IMR-90 (cell line): Measurements from ENCODE around the gene BAZ2A. TPM values are rescaled to one million over a fixed set of nuclear protein-coding genes. Genes with fewer than 3 reads are reported as not detected.

Experiments
- ATAC-seq: fragments of 200-7000 bp; cut with Tn5 transposase; 2 replicates; pipeline ENCODE4 v1.9.1; 2020; ENCODE audit warnings: low read depth, mild to moderate bottlenecking, moderate library complexity
- BruUV-seq: library from RNA; stranded (reverse); fragments of 400-500 nt; replicated peaks from 2 replicates; lab custom pipeline; 2021; lab: Mats Ljungman, UMichigan
- CTCF ChIA-PET: fragments of 300-600 bp; formaldehyde crosslinking; extraction: SDS; loops from one replicate; lab custom pipeline; 2021; ENCODE audit warnings: antibody characterized with exemption; lab: Yijun Ruan, JAX
- POLR2A ChIA-PET: fragments of 300-600 bp; sonication (Branson Sonifier 250); formaldehyde crosslinking; loops from one replicate; lab custom pipeline; 2022; ENCODE audit warnings: antibody characterized with exemption; ENCODE audit not compliant: unreplicated experiment; lab: Charles Lee
- DNase-seq: peaks from one replicate; pipeline ENCODE4 v3.0.0; 2013
- H2AFZ ChIP-seq: replicated peaks from 2 replicates; pipeline ENCODE3; 2013; ENCODE audit warnings: low read length, mild to moderate bottlenecking; ENCODE audit not compliant: poor library complexity
- H2AK5ac ChIP-seq: 2 replicates; pipeline ENCODE4 v1.6.1; 2013; ENCODE audit warnings: low read depth, low read length, inconsistent platforms
- H2AK9ac ChIP-seq: replicated peaks from 2 replicates; pipeline ENCODE3; 2013; ENCODE audit warnings: mild to moderate bottlenecking, low read depth, low read length, moderate library complexity; ENCODE audit not compliant: poor library complexity
- H2BK120ac ChIP-seq: 2 replicates; pipeline ENCODE4 v1.6.1; 2013; ENCODE audit warnings: low read depth, low read length, inconsistent platforms
- H2BK15ac ChIP-seq: 3 replicates; pipeline ENCODE4 v1.6.1; 2013; ENCODE audit warnings: low read depth, low read length, inconsistent platforms
- H2BK20ac ChIP-seq: 2 replicates; pipeline ENCODE4 v1.6.1; 2013; ENCODE audit warnings: low read depth, mild to moderate bottlenecking, inconsistent platforms, low read length, moderate library complexity
- H2BK5ac ChIP-seq: 2 replicates; pipeline ENCODE4 v1.6.1; 2013; ENCODE audit warnings: mild to moderate bottlenecking, low read depth, low read length, inconsistent platforms; ENCODE audit not compliant: poor library complexity, severe bottlenecking
- H3K14ac ChIP-seq: replicated peaks from 2 replicates; pipeline ENCODE4 v1.6.1; 2013; ENCODE audit warnings: low read depth, low read length, inconsistent platforms
- H3K18ac ChIP-seq: 2 replicates; pipeline ENCODE4 v1.6.1; 2013; ENCODE audit warnings: low read depth, low read length, control low read depth
- H3K23ac ChIP-seq: 2 replicates; pipeline ENCODE4 v1.6.1; 2013; ENCODE audit warnings: low read depth, low read length, inconsistent platforms
- H3K27ac ChIP-seq: 2 replicates; pipeline ENCODE4 v1.5.1; 2013; ENCODE audit warnings: mild to moderate bottlenecking, control low read depth, low read length; ENCODE audit not compliant: insufficient read depth
- H3K27me3 ChIP-seq: 2 replicates; pipeline ENCODE4 v1.6.1; 2013; ENCODE audit warnings: low read length; ENCODE audit not compliant: control insufficient read depth, insufficient read depth
- H3K36me3 ChIP-seq: 2 replicates; pipeline ENCODE4 v1.6.1; 2013; ENCODE audit warnings: low read length, mixed read lengths; ENCODE audit not compliant: control insufficient read depth, insufficient read depth
- H3K4ac ChIP-seq: 2 replicates; pipeline ENCODE4 v1.6.1; 2013; ENCODE audit warnings: low read depth, low read length, inconsistent platforms
- H3K4me1 ChIP-seq: 2 replicates; pipeline ENCODE4 v1.6.1; 2013; ENCODE audit warnings: low read length, mixed read lengths; ENCODE audit not compliant: control insufficient read depth, insufficient read depth
- H3K4me2 ChIP-seq: 2 replicates; pipeline ENCODE4 v1.6.1; 2013; ENCODE audit warnings: low read depth, mild to moderate bottlenecking, control low read depth, low read length, moderate library complexity
- H3K4me3 ChIP-seq: 2 replicates; pipeline ENCODE4 v1.5.1; 2013; ENCODE audit warnings: low read depth, mild to moderate bottlenecking, control low read depth, low read length, moderate library complexity; ENCODE audit not compliant: insufficient read depth
- H3K56ac ChIP-seq: 2 replicates; pipeline ENCODE4 v1.6.1; 2013; ENCODE audit warnings: low read length, inconsistent platforms; ENCODE audit not compliant: insufficient read depth; ENCODE audit errors: extremely low read depth
- H3K79me1 ChIP-seq, 2 experiments: 2 replicates each; pipeline ENCODE4 v1.6.1; 2013; ENCODE audit warnings: low read length in 2 of 2, inconsistent platforms in 1 of 2, low read depth in 1 of 2
- H3K9ac ChIP-seq: 2 replicates; pipeline ENCODE4 v1.6.1; 2013; ENCODE audit warnings: low read depth, low read length, control low read depth
- H3K9me1 ChIP-seq: 2 replicates; pipeline ENCODE4 v1.6.1; 2013; ENCODE audit warnings: low read length, inconsistent platforms; ENCODE audit not compliant: insufficient read depth
- H3K9me3 ChIP-seq: 2 replicates; pipeline ENCODE4 v1.6.1; 2013; ENCODE audit warnings: low read length; ENCODE audit not compliant: control insufficient read depth, insufficient read depth
- H4K20me1 ChIP-seq: 2 replicates; pipeline ENCODE4 v1.6.1; 2013; ENCODE audit warnings: low read length, inconsistent platforms; ENCODE audit not compliant: insufficient read depth
- H4K5ac ChIP-seq: 2 replicates; pipeline ENCODE4 v1.6.1; 2013; ENCODE audit warnings: mild to moderate bottlenecking, low read depth, low read length, control low read depth
- H4K8ac ChIP-seq, 2 experiments: 2 replicates each; pipeline ENCODE4 v1.6.1; 2013; ENCODE audit warnings: low read depth in 2 of 2, low read length in 2 of 2, control low read depth in 1 of 2, inconsistent platforms in 1 of 2
- H4K91ac ChIP-seq: 2 replicates; pipeline ENCODE4 v1.6.1; 2013; ENCODE audit warnings: low read depth, low read length, inconsistent platforms; ENCODE audit not compliant: insufficient read depth
- CEBPB ChIP-seq: IDR thresholded peaks from 2 replicates; pipeline ENCODE4 v1.6.1; 2012; ENCODE audit warnings: low read depth, low read length, improper control_type of control experiment
- CHD1 ChIP-seq: IDR thresholded peaks from 2 replicates; pipeline ENCODE4 v1.6.1; 2012; ENCODE audit warnings: low read depth, low read length, improper control_type of control experiment
- MAFK ChIP-seq: IDR thresholded peaks from 2 replicates; pipeline ENCODE4 v1.6.1; 2012; ENCODE audit warnings: low read depth, low read length, improper control_type of control experiment
- MAZ ChIP-seq: IDR thresholded peaks from 2 replicates; pipeline ENCODE4 v1.6.1; 2012; ENCODE audit warnings: low read depth, mild to moderate bottlenecking, low read length, improper control_type of control experiment, moderate library complexity, borderline replicate concordance
- NFE2L2 ChIP-seq: fragments of 150-350 bp; IDR thresholded peaks from 2 replicates; pipeline ENCODE4 v1.6.1; 2016; ENCODE audit warnings: low read depth, mild to moderate bottlenecking, low read length
- RAD21 ChIP-seq: IDR thresholded peaks from 2 replicates; pipeline ENCODE4 v1.6.1; 2012; ENCODE audit warnings: low read length, improper control_type of control experiment
- RFX5 ChIP-seq: IDR thresholded peaks from 2 replicates; pipeline ENCODE4 v1.8.0; 2012; ENCODE audit warnings: low read depth, mild to moderate bottlenecking, low read length, moderate library complexity
- SMC3 ChIP-seq: fragments of 150-350 bp; IDR thresholded peaks from 2 replicates; pipeline ENCODE4 v1.6.1; 2016; ENCODE audit warnings: low read depth, mild to moderate bottlenecking, antibody characterized with exemption, low read length, moderate library complexity
- USF2 ChIP-seq: fragments of 150-350 bp; IDR thresholded peaks from 2 replicates; pipeline ENCODE4 v1.6.1; 2017; ENCODE audit warnings: mild to moderate bottlenecking, antibody characterized with exemption, low read length, low read depth
- WGBS, 2 experiments: methylation state at CpG; one replicate each; pipeline versions ENCODE4 v1.1.5 to v1.1.7; 2013; ENCODE audit warnings: missing lambda C conversion rate in 2 of 2; ENCODE audit not compliant: insufficient read length in 1 of 2; ENCODE audit errors: extremely low coverage in 2 of 2; 5-methylcytosine and 5-hydroxymethylcytosine counted together
- dilution Hi-C: fragments of 300-500 bp; cut with HindIII; formaldehyde crosslinking; loops from one replicate; pipeline ENCODE4 v1.14.3; 2018; ENCODE audit warnings: low sequenced_read_pairs; ENCODE audit not compliant: unreplicated experiment
- in situ Hi-C: fragments of 300-500 bp; cut with MboI; formaldehyde crosslinking; loops from 3 replicates; pipeline ENCODE4 v1.14.3; 2019; ENCODE audit warnings: low sequenced_read_pairs, inconsistent platforms, mixed read lengths
- intact Hi-C: fragments of 100-400 bp; cut with micrococcal nuclease; formaldehyde crosslinking; loops from 2 replicates; pipeline ENCODE4 v1.10.0; 2022
- polyA plus RNA-seq, 3 experiments: library from polyadenylated mRNA; depleted of rRNA; stranded (reverse); fragments of >200 nt; gene quantifications; 2 replicates each; pipeline ENCODE4 v1.2.3, GENCODE V29; 2012; ENCODE audit warnings: low replicate concordance in 1 of 3
- total RNA-seq: library from RNA; depleted of rRNA; stranded (reverse); fragments of >200 nt; gene quantifications from 2 replicates; pipeline ENCODE4 v1.2.3, GENCODE V29; 2012
- TF ChIP-seq, protein P1 (sequence below): fragments of 150-350 bp; IDR thresholded peaks from 2 replicates; pipeline ENCODE4 v1.6.1; 2016; ENCODE audit warnings: low read depth, mild to moderate bottlenecking, low read length, moderate library complexity, borderline replicate concordance
- TF ChIP-seq, protein P2 (sequence below): conservative IDR thresholded peaks from 2 replicates; pipeline ENCODE4 v1.5.1; 2012; ENCODE audit warnings: mild to moderate bottlenecking, low read depth, low read length, improper control_type of control experiment

BAZ2A gene
- total and polyA plus RNA-seq, 2 of the 4 experiments (the other 2 are of a cell fraction): 15.4 to 42.8 TPM

- no peak for DNase-seq
- BruUV-seq: no TSS peak
- TF ChIP-seq CEBPB (no peak), CHD1 (no peak), MAZ (no peak), USF2 (no peak), SMC3 (no peak), NFE2L2 (no peak), RAD21 (no peak), RFX5 (no peak), MAFK (no peak)
- TF ChIP-seq, protein P1, sequence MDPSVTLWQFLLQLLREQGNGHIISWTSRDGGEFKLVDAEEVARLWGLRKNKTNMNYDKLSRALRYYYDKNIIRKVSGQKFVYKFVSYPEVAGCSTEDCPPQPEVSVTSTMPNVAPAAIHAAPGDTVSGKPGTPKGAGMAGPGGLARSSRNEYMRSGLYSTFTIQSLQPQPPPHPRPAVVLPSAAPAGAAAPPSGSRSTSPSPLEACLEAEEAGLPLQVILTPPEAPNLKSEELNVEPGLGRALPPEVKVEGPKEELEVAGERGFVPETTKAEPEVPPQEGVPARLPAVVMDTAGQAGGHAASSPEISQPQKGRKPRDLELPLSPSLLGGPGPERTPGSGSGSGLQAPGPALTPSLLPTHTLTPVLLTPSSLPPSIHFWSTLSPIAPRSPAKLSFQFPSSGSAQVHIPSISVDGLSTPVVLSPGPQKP: no peak
- TF ChIP-seq, protein P2, sequence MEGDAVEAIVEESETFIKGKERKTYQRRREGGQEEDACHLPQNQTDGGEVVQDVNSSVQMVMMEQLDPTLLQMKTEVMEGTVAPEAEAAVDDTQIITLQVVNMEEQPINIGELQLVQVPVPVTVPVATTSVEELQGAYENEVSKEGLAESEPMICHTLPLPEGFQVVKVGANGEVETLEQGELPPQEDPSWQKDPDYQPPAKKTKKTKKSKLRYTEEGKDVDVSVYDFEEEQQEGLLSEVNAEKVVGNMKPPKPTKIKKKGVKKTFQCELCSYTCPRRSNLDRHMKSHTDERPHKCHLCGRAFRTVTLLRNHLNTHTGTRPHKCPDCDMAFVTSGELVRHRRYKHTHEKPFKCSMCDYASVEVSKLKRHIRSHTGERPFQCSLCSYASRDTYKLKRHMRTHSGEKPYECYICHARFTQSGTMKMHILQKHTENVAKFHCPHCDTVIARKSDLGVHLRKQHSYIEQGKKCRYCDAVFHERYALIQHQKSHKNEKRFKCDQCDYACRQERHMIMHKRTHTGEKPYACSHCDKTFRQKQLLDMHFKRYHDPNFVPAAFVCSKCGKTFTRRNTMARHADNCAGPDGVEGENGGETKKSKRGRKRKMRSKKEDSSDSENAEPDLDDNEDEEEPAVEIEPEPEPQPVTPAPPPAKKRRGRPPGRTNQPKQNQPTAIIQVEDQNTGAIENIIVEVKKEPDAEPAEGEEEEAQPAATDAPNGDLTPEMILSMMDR: no peak
- Histone ChIP-seq H3K27ac (no peak overlapping the region), H4K91ac (no peak overlapping the region), H2BK5ac (no peak overlapping the region), H3K9me1 (peaks cover 6% of the 10 kb centered on the region; the same call in 1 of the 2 replicates), H3K4ac (no peak overlapping the region), H3K4me1 (peaks cover 13% of the 10 kb centered on the region), H3K18ac (no peak overlapping the region), H4K5ac (no peak overlapping the region), H3K9me3 (no peaks in the 10 kb centered on the region), H4K8ac (no peak overlapping the region), H3K36me3 (peaks cover 37% of the 10 kb centered on the region), H3K27me3 (no peaks in the 10 kb centered on the region), H2BK20ac (no peak overlapping the region), H2AFZ (no peak overlapping the region), H2BK15ac (no peak overlapping the region), H3K4me3 (no peak overlapping the region), H3K9ac (no peak overlapping the region), H3K4me2 (no peak overlapping the region), H3K79me1 (peaks cover 4 to 50% of the 10 kb centered on the region in 2 experiments; a peak in 3 of 4 replicates), H3K14ac (no peak overlapping the region), H3K56ac (no peak overlapping the region), H2BK120ac (no peak overlapping the region), H4K20me1 (peaks cover 15% of the 10 kb centered on the region), H2AK9ac (no peak overlapping the region), H3K23ac (no peak overlapping the region), H2AK5ac (no peak overlapping the region)
- intact Hi-C loops (no loop called here), dilution Hi-C loops (no loop called here), in situ Hi-C loops (loop anchor here (5.0 kb wide), 1 partner anchor 82 kb away; no protein-coding TSS in a partner anchor)
- ATAC-seq: no peak
- POLR2A ChIA-PET: interaction anchor here (0.6 kb wide), 1 partner anchor 83 kb away, joined by 3 read pairs; no protein-coding TSS in a partner anchor
- CTCF ChIA-PET: interaction anchor here (0.7 to 1.1 kb wide), 3 partner anchors 9 to 76 kb away, joined by 3 read pairs; no protein-coding TSS in a partner anchor
- WGBS, 2 experiments: no CpG with 5 or more reads among the region's 1 CpG
Measured at GRCh38 chr12:56589783-56590182, 40.3 kb downstream of the BAZ2A start.
